Measurements from ENCODE around the gene AVPR2.

The AVPR2 gene

GRCh38 chrX:153870288-153870690 lies 34.2 kb upstream of the AVPR2 start:
- Histone ChIP-seq H2AFZ (ENCODE audit: low read depth, low read length) (no peak overlapping the region), H3K4me1 (ENCODE audit: insufficient read depth, low read length) (no peaks in the 10 kb centered on the region), H3K36me3 (ENCODE audit: insufficient read depth, low read length) (no peaks in the 10 kb centered on the region), H3K27me3 (ENCODE audit: insufficient read depth, low read length, poor library complexity) (no peaks in the 10 kb centered on the region), H3K4me3 (ENCODE audit: low read depth in 1 of 2, low read length in 2 of 2) (no peak overlapping the region), H3K4me2 (ENCODE audit: insufficient read depth, low read length) (no peak overlapping the region), H3K79me2 (ENCODE audit: insufficient read depth, low read length) (no peaks in the 10 kb centered on the region), H3K9me3 (ENCODE audit: insufficient read depth, low read length, severe bottlenecking) (no peaks in the 10 kb centered on the region), H3K27ac (ENCODE audit: low read length) (no peak overlapping the region), H3K9ac (ENCODE audit: low read depth, low read length) (no peak overlapping the region), H4K20me1 (ENCODE audit: insufficient read depth, low read length) (peaks cover 6% of the 10 kb centered on the region; the same call in 1 of the 2 replicates)
- ATAC-seq (ENCODE audit: insufficient read depth, low read depth): no peak
- TF ChIP-seq EZH2 (IDR thresholded peaks at IDR 0.05; ENCODE audit: borderline replicate concordance, low read depth, low read length, severe bottlenecking): no peak
- no peak for TF ChIP-seq CTCF (IDR thresholded peaks at IDR 0.05; ENCODE audit: borderline replicate concordance, extremely low read depth, low read length, poor library complexity, severe bottlenecking)
- no peak for DNase-seq

- Histone ChIP-seq H3K36me3 (ENCODE audit: insufficient read depth, low read length) (no peaks in the 10 kb centered on the region), H3K4me1 (ENCODE audit: insufficient read depth, low read length) (no peaks in the 10 kb centered on the region), H3K4me3 (ENCODE audit: low read depth in 1 of 2, low read length in 2 of 2) (no peak overlapping the region), H3K27me3 (ENCODE audit: insufficient read depth, low read length, poor library complexity) (no peaks in the 10 kb centered on the region), H3K79me2 (ENCODE audit: insufficient read depth, low read length) (no peaks in the 10 kb centered on the region), H4K20me1 (ENCODE audit: insufficient read depth, low read length) (peaks cover 6% of the 10 kb centered on the region; the same call in 1 of the 2 replicates), H3K9me3 (ENCODE audit: insufficient read depth, low read length, severe bottlenecking) (no peaks in the 10 kb centered on the region), H3K27ac (ENCODE audit: low read length) (no peak overlapping the region), H3K4me2 (ENCODE audit: insufficient read depth, low read length) (no peak overlapping the region), H3K9ac (ENCODE audit: low read depth, low read length) (no peak overlapping the region), H2AFZ (ENCODE audit: low read depth, low read length) (no peak overlapping the region)
- DNase-seq (no peak), ATAC-seq (ENCODE audit: insufficient read depth, low read depth) (no peak)
- TF ChIP-seq EZH2 (IDR thresholded peaks at IDR 0.05; ENCODE audit: borderline replicate concordance, low read depth, low read length, severe bottlenecking): no peak
- no peak for TF ChIP-seq CTCF (IDR thresholded peaks at IDR 0.05; ENCODE audit: borderline replicate concordance, extremely low read depth, low read length, poor library complexity, severe bottlenecking)
Observed at GRCh38 chrX:153870791-153871360, 33.6 kb upstream of the AVPR2 start.

GRCh38 chrX:153871451-153871850 lies 33.0 kb upstream of the AVPR2 start:
- no peaks in the 10 kb centered on the region for H3K9me3 ChIP-seq (ENCODE audit: insufficient read depth, low read length, severe bottlenecking)
- H3K79me2 ChIP-seq (ENCODE audit: insufficient read depth, low read length): no peaks in the 10 kb centered on the region
- no peaks in the 10 kb centered on the region for H3K36me3 ChIP-seq (ENCODE audit: insufficient read depth, low read length)
- H2AFZ ChIP-seq (ENCODE audit: low read depth, low read length): no peak overlapping the region
- ATAC-seq (ENCODE audit: insufficient read depth, low read depth) (no peak), DNase-seq (no peak)
- H3K9ac ChIP-seq (ENCODE audit: low read depth, low read length): no peak overlapping the region
- H3K27ac ChIP-seq (ENCODE audit: low read length): no peak overlapping the region
- H3K4me1 ChIP-seq (ENCODE audit: insufficient read depth, low read length): no peaks in the 10 kb centered on the region
- H3K4me3 ChIP-seq (ENCODE audit: low read depth in 1 of 2, low read length in 2 of 2): no peak overlapping the region
- H3K4me2 ChIP-seq (ENCODE audit: insufficient read depth, low read length): no peak overlapping the region
- H4K20me1 ChIP-seq (ENCODE audit: insufficient read depth, low read length): peaks cover 6% of the 10 kb centered on the region; the same call in 1 of the 2 replicates
- TF ChIP-seq CTCF (IDR thresholded peaks at IDR 0.05; ENCODE audit: borderline replicate concordance, extremely low read depth, low read length, poor library complexity, severe bottlenecking): no peak
- TF ChIP-seq EZH2 (IDR thresholded peaks at IDR 0.05; ENCODE audit: borderline replicate concordance, low read depth, low read length, severe bottlenecking): no peak
- no peaks in the 10 kb centered on the region for H3K27me3 ChIP-seq (ENCODE audit: insufficient read depth, low read length, poor library complexity)

All from DND-41 (cell line).